T-helper 1 cell (primary cell): ENCODE measurements around the gene ADGRL3.
"Not testable (repeated sequence)": the region's sequence is repeated elsewhere in the genome, so short reads cannot be mapped to it uniquely, and the experiment has no call there.

ENCODE experiments used
- DNase-seq, 5 donors: peaks; one replicate each; pipeline ENCODE4 v3.0.0-alpha.2; 2012 to 2020

ADGRL3 gene

GRCh38 chr4:61933527-61933926 is 733.4 kb downstream of the ADGRL3 start:
- no peak for DNase-seq

GRCh38 chr4:61934198-61934597 is 734.1 kb downstream of the ADGRL3 start:
- DNase-seq, result no peak

DNA sequence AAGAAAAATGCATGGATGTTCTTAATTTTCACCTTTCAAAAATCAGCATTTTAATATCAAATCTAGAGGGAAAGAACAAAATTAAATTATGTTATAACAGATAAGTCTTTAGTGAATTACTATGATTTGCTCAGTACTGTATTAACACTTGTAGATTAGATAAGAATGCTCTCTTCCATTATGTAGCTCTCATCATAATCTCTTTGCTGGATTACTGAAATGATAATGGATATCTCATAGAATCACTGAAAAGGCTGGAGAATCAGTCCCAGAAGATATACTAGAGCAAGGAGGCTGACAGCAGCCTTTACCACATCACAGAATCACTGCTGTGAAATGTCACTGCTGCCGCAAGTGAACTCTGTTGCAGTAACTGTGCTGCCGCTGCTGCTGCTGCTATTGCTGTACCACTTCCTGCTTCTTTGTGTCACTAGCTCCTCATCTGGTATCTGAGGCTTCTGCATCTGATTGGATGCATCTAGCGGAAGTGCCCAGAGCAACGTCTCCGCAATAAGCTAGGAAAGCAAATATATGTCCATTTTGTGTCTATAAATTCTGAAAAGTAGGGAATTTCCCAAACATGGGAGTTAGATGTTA is 738.2 kb downstream of the ADGRL3 start:
- DNase-seq, result no peak

DNA sequence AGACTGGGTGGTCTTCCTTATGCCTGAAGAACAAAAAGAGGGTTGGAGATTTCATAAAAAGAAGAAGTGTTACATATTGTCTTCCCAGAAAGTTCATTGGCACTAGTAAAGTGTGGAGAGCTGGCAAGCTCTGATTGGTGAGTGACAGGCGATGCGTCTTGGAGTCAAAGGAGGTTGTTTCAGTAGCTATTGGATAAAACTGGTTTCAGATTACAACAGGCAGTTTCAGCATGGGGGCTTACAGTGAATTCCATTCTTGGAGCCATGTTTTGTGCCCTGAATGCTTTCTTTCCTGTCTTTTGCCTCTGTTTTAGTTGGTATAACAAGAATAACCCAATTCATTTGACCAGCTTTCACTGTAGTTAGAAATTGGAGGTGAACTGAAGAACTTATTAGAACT is 750.5 kb downstream of the ADGRL3 start:
- DNase-seq, result no peak

GRCh38 chr4:61953386-61953785 is 753.3 kb downstream of the ADGRL3 start:
- no peak for DNase-seq

DNA sequence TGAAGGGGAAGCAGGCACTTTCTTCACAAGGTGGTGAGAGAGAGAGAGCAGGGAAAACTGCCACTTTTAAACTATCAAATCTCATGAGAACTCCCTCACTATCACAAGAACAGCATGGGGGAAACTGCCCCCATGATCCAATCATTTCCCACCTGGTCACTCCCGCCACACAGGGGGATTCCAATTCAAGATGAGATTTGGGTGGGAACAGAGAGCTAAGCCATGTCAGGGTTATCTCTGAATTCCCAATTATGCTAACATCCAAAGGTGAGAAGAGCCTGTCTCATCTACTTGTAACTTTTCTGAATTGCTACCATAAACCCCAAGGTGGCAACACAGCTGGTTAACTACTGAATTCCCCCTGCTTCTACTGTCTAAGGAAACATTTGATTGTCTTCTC is 758.5 kb downstream of the ADGRL3 start:
- DNase-seq, result no peak

GRCh38 chr4:61959087-61959486 is 759.0 kb downstream of the ADGRL3 start:
- no peak for DNase-seq

GRCh38 chr4:61984260-61984909 is 784.3 kb downstream of the ADGRL3 start:
- DNase-seq, result no peak

DNA sequence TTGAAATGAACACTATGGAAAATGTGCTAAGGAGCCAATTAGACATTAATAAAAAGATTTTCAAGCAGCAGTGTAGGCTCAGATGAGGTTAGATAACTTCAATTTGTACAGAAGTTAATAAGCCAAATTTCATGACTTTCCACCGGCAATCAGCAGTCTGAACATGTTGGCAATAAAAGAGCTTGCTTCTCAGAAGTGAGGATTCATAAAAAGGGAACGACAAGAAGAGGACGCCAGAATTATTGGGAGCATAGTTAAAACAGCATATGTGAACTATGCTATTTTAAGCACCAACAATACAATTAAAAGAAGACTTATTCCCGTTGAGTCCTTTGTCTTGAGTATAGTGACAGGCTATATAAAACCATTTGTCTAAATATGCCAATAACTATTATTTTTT is 785.3 kb downstream of the ADGRL3 start:
- no peak for DNase-seq

GRCh38 chr4:61986929-61987328 is 786.8 kb downstream of the ADGRL3 start:
- not testable (repeated sequence) for DNase-seq

GRCh38 chr4:61992351-61992750 is 792.2 kb downstream of the ADGRL3 start:
- no peak for DNase-seq

GRCh38 chr4:61994036-61994435 is 793.9 kb downstream of the ADGRL3 start:
- no peak for DNase-seq

DNA sequence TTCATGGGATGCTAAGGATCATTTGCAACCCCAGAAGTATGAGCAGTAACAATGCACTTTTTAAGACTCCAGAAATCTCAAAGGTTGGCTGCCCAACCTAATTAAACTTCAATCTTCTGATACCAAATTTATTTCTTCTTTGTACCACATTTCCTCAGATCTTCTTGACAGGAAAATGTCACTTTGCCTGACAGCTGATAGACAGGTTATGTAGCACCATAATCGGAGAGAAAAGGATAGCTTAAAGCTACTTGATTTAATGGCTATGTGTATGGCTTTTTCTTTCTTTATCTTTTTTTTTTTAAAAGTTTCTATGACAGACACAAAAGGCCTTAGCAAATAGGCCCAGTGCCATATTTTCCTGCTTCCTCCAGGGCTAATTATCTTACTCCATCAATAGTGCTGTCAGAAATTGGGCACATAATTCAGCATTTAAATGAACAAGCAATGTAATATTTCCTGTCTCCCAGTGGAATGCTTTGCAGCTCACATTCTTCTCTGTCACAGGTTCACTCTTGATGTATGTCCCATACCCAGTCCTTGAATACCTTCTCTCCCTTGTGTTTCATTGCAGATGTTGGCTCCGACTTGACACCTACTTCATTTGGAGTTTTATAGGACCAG is 795.7 kb downstream of the ADGRL3 start:
- no peak for DNase-seq

GRCh38 chr4:61996943-61997342 is 796.8 kb downstream of the ADGRL3 start:
- DNase-seq, result no peak

DNA sequence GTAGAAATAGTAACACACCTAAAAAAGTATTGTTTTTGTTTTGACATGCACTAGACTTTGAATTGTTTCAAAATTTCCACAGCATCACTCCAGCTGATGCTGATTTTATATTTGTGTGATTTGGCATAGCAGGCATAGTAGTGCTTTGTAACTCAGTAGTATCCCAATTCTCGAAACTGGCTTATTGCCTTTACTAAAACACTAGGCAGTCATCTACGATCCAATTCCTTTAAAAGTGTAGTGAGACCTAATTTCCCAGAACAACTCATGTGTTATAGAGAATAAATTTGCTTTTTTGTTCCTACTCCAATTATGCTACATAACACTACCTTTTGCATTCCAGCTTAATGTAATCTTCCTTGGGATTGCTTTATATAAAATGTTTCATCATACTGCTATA is 797.7 kb downstream of the ADGRL3 start:
- DNase-seq, result no peak

- no peak for DNase-seq
Measured at GRCh38 chr4:62003695-62004094, 803.6 kb downstream of the ADGRL3 start.

DNA sequence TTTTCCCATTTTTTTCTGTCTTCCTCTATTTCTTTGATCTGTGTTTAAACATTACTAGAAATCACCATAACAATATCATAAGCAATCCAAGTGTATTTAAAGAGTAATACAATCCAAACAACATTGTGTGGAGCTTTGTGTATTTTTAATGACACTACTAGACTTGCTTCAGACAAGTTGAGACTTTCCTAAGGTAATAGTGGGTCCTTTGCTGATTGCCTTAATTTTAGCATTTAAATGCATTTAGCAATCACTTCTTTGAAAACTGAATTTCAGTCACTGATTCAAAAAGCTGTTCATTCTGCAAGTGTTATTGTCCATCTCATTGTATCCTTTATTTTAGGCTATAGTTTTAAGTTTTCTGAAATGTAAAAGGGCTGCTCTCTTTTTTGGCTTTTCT is 804.8 kb downstream of the ADGRL3 start:
- DNase-seq, result no peak

GRCh38 chr4:62006108-62006507 is 806.0 kb downstream of the ADGRL3 start:
- no peak for DNase-seq

GRCh38 chr4:62015043-62015739 is 815.1 kb downstream of the ADGRL3 start:
- DNase-seq, result no peak

- DNase-seq, result no peak
Measured at GRCh38 chr4:62018537-62018936, 818.4 kb downstream of the ADGRL3 start.

DNA sequence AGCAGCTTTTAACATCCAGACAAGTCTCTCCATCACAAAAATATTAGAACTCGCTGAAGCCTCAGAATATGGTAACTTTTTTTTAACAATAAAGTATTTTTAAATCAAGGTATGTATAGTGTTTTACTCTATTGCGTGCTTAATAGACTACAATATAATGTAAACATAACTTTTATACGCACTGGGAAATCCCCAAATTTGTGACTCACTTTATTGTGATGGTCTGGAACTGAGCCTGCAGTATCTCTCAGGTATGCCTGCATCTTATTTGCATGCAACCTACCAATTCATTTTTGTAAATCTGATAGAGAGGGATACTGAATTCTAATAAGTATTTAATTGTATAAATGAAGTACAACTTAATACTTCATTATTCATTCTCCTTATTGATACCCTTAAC is 823.5 kb downstream of the ADGRL3 start:
- no peak for DNase-seq

DNA sequence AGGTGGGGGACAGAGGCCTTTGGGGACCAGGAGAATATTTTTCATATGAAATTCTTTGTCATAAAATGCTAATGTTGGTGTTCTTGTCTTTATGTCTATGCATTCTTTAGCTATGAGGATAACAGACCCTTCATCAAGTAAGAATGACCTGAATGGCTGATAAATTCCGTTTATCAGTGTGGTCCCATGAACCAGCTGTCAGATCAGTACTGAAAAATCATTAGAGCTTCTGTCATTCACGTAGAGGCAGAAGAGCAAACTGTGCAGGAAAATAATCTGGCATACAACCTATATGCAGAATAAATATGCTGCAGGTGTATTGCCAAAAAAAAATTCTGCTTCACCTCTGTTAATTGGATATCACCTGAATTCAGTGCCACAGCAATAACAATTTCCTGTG is 828.6 kb downstream of the ADGRL3 start:
- DNase-seq, result no peak

GRCh38 chr4:62030958-62031357 is 830.8 kb downstream of the ADGRL3 start:
- no peak for DNase-seq

- no peak for DNase-seq
Measured at GRCh38 chr4:62037571-62037970, 837.4 kb downstream of the ADGRL3 start.
